HK-2 (cell line): ENCODE measurements around the gene EIF2S2.
A peak's percentile ranks its signal among the peaks of the same experiment; 100 is the strongest.
"Not testable (repeated sequence)": the region's sequence is repeated elsewhere in the genome, so short reads cannot be mapped to it uniquely, and the experiment has no call there.

Experiments used
- DNase-seq: peaks from one replicate; pipeline ENCODE4 v3.0.0-alpha.2; 2018; ENCODE audit not compliant: unreplicated experiment

EIF2S2 gene

GRCh38 chr20:34111702-34112599 is at the start of gene EIF2S2:
Gene EIF2S2 (minus strand): TSS chr20:34112243. CDS start chr20:34112110, 133 bp downstream.
- DNase-seq, result peak; percentile 99

DNA sequence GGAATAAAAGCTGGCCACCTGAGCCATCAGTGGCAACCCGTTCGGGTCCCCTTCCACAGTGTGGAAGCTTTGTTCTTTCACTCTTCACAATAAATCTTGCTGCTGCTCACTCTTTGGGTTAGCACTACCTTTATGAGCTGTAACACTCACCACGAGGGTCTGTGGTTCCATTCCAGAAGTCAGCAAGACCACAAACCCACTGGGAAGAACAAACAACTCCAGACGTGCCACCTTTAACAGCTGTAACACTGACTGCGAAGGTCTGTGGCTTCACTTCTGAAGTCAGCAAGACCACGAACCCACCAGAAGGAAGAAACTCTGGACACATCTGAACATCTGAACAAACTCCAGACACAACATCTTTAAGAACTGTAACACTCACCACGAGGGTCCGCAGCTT is 45.7 kb upstream of the EIF2S2 start:
- not testable (repeated sequence) for DNase-seq

GRCh38 chr20:34155836-34156235 is 43.8 kb upstream of the EIF2S2 start:
- DNase-seq, result no peak

DNA sequence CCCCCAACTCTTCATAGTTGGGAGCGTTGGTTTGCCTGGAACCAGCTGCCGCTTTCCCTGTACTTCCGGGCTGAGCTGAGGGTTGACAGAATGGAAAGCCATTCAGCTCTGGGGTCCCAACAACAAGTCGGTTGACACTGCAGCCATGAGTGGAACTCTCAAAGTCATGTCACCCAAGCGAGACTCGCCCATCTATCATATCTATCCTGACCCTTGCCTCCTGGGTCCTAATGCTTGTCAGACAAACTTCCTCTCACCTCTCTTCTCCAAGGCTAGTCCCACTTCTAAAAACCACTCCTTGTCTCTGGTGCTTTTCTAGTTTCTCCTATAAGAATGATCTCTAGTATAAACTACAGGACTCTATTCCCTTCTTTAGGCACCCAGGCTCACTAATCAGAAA is 41.1 kb upstream of the EIF2S2 start:
- not testable (repeated sequence) for DNase-seq

DNA sequence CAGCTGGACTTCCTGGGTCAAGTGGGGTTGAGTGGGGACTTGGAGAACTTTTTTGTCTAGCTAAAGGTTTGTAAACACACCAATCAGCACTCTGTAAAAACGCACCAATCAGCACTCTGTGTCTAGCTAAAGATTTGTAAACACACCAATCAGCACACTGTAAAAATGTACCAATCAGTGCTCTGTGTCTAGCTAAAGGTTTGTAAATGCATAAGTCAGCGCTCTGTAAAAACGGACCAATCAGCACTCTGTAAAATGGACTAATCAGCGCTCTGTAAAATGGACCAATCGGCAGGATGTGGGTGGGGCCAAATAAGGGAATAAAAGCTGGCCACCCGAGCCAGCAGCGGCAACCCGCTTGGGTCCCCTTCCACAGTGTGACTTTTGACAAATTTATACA is 40.0 kb upstream of the EIF2S2 start:
- DNase-seq, result not testable (repeated sequence)

DNA sequence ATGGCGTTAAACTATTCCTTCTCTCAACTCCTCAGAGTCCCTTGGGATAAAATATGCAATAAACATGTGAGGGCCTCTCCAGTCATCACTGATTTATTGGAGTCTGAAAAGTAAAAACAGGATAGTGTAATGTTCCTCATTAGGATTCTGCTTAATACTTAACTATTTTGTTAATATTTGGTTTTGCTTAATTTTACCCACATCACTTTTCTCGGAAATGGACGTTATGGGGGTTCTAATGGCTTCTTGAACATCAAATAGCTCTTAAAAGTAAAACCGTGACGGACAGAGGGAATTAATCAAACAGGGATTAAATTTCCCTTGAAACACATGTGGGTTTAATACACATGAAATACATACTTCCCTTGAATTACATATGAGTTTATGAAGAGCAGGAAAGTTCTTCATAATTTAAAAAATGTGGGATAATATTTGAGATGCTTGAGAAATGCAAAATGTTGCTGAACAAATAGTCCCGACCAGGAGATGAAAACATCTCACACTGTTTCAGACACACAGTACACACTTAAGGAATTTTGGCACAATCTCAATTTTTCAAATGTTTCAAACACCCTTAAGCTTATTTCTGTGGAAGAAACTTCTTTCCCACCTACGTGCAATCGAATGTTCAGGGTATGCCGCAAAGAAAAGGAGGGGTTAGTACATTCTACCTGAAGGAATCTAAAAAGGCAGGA is 38.4 kb upstream of the EIF2S2 start:
- no peak for DNase-seq

DNA sequence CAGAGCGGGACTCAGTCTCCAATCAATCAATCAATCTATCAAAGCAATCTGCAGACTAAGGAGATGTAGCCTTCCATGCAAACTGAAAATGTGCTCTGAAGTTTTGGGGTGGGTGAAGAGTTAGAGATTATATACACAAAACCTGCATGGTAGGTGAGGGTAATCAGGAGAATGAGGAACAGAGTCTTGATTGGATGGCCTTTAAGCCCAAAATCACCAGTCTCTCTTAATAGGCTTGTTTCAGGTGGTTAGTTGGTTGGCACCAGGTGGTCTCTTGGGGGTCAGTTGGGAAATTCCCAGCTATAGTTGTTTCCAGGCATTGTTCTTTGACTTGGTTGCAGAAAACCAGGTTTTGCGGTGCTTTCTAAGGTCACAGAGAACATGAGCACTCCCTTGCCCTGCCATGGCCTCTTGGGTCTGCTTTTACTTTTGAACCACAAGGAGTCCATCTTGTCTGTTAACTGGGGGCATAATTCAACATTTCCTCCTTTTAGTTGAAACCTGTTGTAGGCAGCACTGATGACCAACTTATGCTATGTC is 33.3 kb upstream of the EIF2S2 start:
- DNase-seq, result no peak

- DNase-seq, result peak; percentile 5
These were observed 31.9 kb upstream of the EIF2S2 start for GRCh38 chr20:34143951-34144350.

- no peak for DNase-seq
These were observed 30.1 kb upstream of the EIF2S2 start for GRCh38 chr20:34142121-34142520.

DNA sequence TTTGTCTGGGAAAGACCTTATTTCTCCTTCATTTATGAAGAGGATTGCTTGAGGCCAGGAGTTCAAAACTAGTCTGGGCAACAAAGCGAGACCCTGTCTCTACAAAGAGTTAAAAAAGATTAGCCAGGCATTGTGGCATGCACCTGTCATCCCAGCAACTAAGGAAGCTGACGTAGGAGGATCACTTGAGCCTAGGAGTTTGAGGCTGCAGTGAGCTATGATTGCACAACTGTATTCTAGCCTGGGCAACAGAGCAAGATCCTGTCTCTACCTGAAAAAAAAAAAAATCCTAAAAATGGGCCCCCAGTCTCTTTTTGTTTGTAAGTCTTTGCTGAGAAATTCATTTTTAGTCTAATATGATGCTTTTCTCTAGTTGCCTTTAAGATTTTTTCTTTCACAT is 29.2 kb upstream of the EIF2S2 start:
- no peak for DNase-seq

GRCh38 chr20:34135525-34136275 is 23.7 kb upstream of the EIF2S2 start:
- not testable (repeated sequence) for DNase-seq

DNA sequence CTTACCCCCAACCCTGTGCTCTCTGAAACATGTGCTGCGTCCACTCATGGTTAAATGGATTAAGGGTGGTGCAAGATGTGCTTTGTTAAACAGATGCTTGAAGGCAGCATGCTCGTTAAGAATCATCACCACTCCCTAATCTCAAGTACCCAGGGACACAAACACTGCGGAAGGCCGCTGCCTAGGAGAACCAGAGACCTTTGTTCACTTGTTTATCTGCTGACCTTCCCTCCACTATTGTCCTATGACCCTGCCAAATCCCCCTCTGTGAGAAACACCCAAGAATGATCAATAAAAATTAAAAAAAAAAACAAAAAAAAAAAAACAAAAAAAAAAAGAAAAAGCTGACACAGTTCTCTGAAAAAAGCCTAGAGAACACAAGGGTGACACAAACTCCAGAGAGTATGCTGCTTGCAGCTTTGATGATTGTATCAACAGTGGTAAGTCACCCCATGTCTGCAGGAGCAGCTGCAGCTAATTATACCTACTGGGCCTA is 21.4 kb upstream of the EIF2S2 start:
- not testable (repeated sequence) for DNase-seq

DNA sequence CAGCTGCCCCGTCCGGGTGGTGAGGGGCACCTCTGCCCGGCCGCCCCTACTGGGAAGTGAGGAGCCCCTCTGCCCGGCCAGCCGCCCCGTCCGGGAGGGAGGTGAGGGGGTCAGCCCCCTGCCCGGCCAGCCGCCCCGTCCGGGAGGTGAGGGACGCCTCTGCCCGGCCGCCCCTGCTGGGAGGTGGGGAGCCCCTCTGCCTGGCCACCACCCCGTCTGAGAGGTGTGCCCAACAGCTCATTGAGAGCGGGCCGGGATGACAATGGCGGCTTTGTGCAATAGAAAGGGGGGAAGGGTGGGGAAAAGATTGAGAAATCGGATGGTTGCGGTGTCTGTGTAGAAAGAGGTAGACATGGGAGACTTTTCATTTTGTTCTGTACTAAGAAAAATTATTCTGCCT is 20.9 kb upstream of the EIF2S2 start:
- not testable (repeated sequence) for DNase-seq

GRCh38 chr20:34132491-34132890 is 20.4 kb upstream of the EIF2S2 start:
- not testable (repeated sequence) for DNase-seq

DNA sequence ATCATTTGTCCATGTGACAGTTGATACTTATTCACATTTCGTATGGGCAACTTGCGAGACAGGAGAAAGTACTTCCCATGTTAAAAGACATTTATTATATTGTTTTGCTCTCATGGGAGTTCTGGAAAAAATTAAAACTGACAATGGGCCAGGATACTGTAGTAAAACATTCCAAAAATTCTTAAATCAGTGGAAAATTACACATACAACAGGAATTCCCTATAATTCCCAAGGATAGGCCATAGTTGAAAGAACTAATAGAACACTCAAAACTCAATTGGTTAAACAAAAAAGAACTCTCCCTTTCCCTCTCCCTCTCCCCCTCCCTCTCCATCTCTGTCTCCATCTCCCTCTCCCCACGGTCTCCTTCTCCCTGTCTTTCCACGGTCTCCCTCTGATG is 19.4 kb upstream of the EIF2S2 start:
- DNase-seq, result no peak

DNA sequence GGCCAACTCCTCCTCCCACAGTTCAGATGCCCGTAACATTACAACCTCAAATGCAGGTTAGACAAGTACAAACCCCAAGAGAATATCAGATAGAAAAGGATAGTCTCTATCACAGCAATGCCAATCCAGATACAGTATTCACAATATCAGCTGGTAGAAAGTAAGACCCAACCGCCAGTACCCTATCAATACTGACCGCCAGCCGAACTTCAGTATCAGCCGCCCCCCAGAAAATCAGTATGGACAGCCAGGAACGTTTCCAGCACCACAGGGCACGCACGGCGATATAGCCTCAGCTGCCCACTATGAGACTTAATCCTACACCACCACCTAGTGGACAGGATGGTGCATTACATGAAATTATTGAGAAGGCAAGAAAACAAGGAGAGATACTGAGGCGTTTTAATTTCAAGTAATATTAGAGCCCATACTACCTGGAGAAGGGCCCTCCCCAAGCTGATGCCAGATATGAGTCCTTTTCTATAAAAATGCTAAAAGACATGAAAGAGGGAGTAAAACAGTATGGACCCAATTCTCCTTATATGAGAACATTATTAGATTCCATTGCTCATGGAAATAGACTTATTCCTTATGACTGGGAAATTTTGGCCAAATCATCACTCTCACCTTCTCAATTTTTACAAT is 17.6 kb upstream of the EIF2S2 start:
- DNase-seq, result peak; percentile 51

GRCh38 chr20:34127792-34128191 is 15.7 kb upstream of the EIF2S2 start:
- DNase-seq, result no peak

GRCh38 chr20:34124469-34125249 is 12.6 kb upstream of the EIF2S2 start:
- DNase-seq, result no peak

DNA sequence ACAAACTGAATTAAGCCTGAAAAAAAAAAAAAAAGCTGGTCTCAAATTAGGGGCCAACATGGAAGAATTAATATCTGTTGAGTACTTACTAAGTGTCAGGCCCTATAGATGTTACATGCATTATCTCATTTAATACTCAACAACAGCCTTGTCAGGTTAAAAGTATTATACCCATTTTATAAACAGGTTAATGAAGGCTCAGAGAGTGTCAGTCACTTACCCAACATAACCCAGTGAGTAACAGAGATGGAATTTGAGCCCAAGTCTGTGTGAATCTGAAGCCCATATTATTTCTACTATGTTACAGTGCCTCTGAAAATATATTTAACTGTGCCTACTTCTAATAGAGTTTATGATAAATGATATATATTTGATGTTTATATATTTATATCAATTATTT is 11.3 kb upstream of the EIF2S2 start:
- DNase-seq, result no peak

DNA sequence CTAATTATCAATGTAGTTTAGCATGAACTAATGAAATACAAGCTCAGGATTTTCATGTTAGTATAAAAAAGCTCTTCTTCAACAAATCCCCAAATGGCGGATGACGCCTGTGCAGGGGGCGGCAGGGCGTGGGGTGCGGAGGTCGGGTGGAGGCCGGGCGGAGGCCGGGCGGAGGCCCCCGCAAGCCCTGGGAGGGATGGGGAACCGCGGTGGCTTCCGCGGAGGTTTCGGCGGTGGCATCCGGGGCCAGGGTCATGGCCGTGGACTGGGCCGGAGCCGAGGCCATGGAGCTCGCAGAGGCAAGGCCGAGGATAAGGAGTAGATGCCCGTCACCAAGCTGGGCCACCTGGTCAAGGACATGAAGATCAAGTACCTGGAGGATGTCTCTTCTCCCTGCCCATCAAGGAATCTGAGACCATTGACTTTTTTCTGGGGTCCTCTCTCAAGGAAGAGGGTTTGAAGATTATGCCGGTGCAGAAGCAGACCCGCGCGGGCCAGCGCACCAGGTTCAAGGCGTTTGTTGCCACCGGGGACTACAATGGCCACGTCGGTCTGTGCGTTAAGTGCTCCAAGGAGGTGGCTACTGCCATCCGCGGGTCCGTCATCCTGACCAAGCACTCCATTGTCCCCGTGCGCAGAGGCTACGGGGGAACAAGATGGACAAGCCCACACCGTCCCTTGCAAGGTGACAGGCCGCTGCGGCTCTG is 10.4 kb upstream of the EIF2S2 start:
- DNase-seq, result no peak
